Measurements from ENCODE around the gene KLHL2. TPM values are rescaled to one million over a fixed set of nuclear protein-coding genes. Genes with fewer than 3 reads are reported as not detected.

The KLHL2 gene
- total and polyA plus RNA-seq, 5 experiments from 2014 or later, result 3.5 to 23.7 (median 10.4) TPM

DNA sequence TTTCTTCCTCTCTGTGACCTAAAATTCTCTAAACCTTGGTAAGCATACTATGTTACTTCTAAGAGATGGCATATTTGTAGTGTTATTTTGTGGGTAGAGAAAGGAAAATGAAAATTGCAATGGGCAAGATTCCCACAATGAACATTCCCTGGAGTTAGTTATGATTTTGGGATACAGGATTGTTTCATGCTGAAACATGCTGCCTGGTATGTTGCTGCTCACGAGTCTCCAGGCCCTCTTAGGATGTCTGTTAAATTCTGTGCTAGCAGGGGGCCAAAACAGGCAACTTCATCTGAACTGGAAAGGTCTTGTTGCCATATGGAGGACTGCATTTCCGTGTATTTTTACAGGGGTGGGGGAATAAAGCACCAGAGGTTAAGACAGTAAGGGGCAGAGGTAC is 101.2 kb downstream of the KLHL2 start:
- Mint-ChIP-seq H3K4me3 (no peak overlapping the region), H3K27me3 (no peaks in the 10 kb centered on the region), H3K9me3 (no peaks in the 10 kb centered on the region), H3K4me1 (peaks cover 0 to 9% (median 3%) of the 10 kb centered on the region in 4 donors), H3K27ac (no peak overlapping the region), H3K36me3 (peaks cover 4 to 60% (median 21%) of the 10 kb centered on the region in 3 donors)
- POLR2A ChIA-PET, result no interaction called here
- ATAC-seq (no peak), DNase-seq (no peak)

DNA sequence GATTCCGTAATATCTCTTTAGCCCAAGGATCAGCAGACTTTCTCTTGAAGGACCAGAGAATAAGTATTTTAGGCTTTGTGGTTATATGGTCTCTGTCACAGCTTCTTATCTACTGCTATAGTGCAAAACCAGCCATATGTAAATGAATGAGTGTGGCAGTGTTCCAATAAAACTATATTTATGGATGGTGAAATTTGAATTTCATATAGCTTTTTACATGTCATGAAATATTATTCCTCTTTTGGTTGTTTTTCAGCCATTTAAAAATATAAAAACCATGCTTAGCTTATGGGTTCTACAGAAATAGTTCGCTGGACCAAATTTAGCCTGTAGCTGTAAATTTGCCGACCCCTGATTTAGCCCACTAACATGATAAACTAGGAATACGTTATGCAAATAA is 102.1 kb downstream of the KLHL2 start:
- Mint-ChIP-seq H3K4me1 (peaks cover 0 to 7% (median under 1%) of the 10 kb centered on the region in 4 donors), H3K4me3 (no peak overlapping the region), H3K27me3 (no peaks in the 10 kb centered on the region), H3K9me3 (no peaks in the 10 kb centered on the region), H3K36me3 (peaks cover 4 to 65% (median 28%) of the 10 kb centered on the region in 3 donors), H3K27ac (no peak overlapping the region)
- ATAC-seq (no peak), DNase-seq (no peak)
- POLR2A ChIA-PET, result no interaction called here

DNA sequence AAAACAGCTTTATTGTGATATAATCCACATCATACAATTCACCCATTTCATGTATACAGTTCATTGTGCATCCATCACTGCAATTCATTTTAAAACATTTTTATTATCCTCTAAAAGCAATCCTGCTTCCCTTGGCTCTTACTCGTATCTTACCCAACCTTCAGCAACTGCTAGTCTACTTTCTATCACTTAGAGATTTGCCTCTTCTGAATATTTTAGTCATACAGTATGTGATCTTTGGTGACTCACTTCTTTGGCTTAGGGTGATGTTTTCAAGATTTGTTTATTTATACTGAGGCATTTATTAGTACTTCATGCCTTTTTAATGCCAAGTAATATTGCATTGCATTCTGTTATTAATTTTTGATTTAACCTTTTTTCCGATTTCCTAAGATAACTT is 105.1 kb downstream of the KLHL2 start:
- Mint-ChIP-seq H3K9me3 (no peaks in the 10 kb centered on the region), H3K36me3 (peaks cover 4 to 68% (median 24%) of the 10 kb centered on the region in 3 donors), H3K27me3 (no peaks in the 10 kb centered on the region), H3K4me1 (peaks cover 0 to 4% (median 0%) of the 10 kb centered on the region in 4 donors), H3K27ac (no peak overlapping the region), H3K4me3 (no peak overlapping the region)
- ATAC-seq, result no peak
- DNase-seq, result no peak
- POLR2A ChIA-PET, result no interaction called here

DNA sequence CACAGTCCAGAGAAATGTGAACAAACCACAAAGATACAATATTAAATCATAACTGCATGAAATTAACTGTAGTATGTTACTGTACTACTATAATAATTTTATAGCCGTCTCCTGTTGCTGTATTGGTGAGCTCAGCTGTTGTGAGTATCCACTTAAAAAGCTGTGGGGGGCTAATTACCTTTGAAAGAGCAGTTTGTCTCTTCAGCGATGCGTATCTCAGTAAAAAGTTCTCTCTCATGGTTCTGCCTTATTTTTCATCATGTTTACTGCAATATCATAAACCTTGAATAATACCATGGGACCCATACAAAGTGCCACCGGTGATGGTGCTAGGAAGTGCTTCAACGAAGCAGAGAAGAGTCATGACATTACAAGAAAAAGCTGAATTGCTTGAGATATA is 111.7 kb downstream of the KLHL2 start:
- Mint-ChIP-seq H3K36me3 (peaks cover 0 to 47% (median 15%) of the 10 kb centered on the region in 3 donors), H3K27ac (no peak overlapping the region), H3K4me1 (peaks cover 0 to 5% (median 0%) of the 10 kb centered on the region in 4 donors), H3K4me3 (no peak overlapping the region), H3K9me3 (no peaks in the 10 kb centered on the region), H3K27me3 (no peaks in the 10 kb centered on the region)
- ATAC-seq (no peak), DNase-seq (no peak)
- POLR2A ChIA-PET, result interaction anchor here (0.7 kb wide), 1 partner anchor 206 kb away, joined by 3 read pairs; the partner anchor contains the start of gene TMEM192

DNA sequence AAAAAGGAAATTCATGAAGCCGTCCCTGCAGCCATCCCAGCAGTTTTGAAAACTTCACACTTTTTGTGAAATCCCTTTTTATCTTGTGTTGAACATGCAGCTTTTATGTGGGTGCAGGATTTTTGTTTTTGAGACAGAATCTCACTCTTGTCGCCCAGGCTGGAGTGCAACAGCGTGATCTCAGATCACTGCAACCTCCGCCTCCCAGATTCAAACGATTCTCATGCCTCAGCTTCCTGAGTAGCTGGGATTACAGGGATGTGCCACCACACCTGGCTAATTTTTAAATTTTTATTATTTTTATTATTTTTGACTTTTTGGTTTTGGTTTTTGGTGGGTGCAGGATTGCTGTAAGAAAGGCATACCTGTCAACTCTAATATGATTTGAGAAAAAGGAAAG is 112.1 kb downstream of the KLHL2 start:
- POLR2A ChIA-PET, result interaction anchor here (0.7 kb wide), 1 partner anchor 207 kb away, joined by 3 read pairs; the partner anchor contains the start of gene TMEM192
- no peaks in the 10 kb centered on the region for H3K9me3 Mint-ChIP-seq
- no peak for ATAC-seq

DNA sequence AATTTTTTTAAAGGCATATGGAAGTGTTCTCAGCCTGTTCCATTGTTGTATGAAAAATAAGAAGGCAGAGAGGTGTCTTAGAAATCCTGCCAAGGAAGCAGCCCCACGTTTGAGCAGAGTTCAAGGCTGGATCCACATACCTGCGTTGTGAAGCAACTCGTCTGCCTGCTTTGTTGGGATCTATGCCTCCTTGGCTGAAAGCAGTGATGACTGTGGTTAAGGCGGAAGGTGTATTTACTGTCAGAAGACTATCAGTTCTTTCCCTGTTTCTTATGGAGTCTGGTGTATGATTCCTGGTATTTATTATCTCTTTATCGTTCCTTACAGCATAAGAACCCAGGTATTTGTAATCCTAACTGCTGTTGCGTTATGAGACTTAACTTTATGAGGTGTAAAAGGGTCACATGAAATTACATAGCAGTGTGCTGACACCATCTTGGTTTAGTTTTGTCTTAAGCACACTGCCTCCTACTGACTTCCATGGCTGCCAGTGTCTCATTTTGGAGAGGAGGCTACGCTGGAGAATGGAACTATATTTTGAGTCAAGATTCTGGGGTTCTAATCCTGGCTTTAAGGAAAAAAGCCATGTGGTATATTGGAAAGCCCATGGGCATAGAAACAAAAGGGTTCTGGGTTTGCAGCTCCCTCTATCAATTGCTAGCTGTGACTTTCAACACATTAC is 117.0 kb downstream of the KLHL2 start:
- Mint-ChIP-seq H3K36me3 (peaks cover 0 to 18% (median 4%) of the 10 kb centered on the region in 3 donors), H3K27ac (peak overlapping the region in 2 of 10 donors; percentile 23 to 26), H3K4me1 (peaks cover 5 to 17% (median 11%) of the 10 kb centered on the region in 4 donors), H3K4me3 (peak overlapping the region in 1 of 10 donors; percentile 43), H3K27me3 (no peaks in the 10 kb centered on the region), H3K9me3 (no peaks in the 10 kb centered on the region)
- no peak for ATAC-seq
- no peak for DNase-seq
- POLR2A ChIA-PET, result interaction anchor here (1.5 kb wide), 1 partner anchor 193 kb away, joined by 4 read pairs; no protein-coding TSS in a partner anchor

More for the DNA sequence above, 112.1 kb downstream of the KLHL2 start:
- Mint-ChIP-seq H3K36me3 (peaks cover 0 to 42% (median 10%) of the 10 kb centered on the region in 3 donors), H3K27ac (no peak overlapping the region), H3K4me3 (no peak overlapping the region), H3K27me3 (no peaks in the 10 kb centered on the region), H3K4me1 (peaks cover 0 to 5% (median 0%) of the 10 kb centered on the region in 4 donors)
- no peak for DNase-seq

DNA sequence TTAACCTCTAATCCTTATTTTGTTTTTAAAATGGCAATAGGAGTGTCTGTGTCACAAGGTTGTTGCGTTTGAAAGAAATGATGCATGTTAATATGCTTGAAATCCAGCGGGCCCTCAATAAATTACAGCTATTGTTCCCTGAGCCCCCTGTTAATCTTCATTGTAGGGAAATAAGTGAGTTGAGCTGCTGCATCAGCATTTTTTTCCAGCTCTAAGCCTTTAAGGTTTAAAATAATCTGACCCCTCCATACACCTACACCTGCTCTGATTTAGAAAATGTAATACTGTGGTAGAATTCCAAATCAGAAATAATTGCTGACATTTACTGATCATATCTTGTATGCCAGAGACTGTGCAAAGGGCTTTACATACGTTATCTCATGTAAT is 117.5 kb downstream of the KLHL2 start:
- peaks cover 0 to 15% (median 4%) of the 10 kb centered on the region in 3 donors for H3K36me3 Mint-ChIP-seq
- POLR2A ChIA-PET, result interaction anchor here (1.5 kb wide), 1 partner anchor 194 kb away, joined by 4 read pairs; no protein-coding TSS in a partner anchor
- H3K9me3 Mint-ChIP-seq, result no peaks in the 10 kb centered on the region
- peak overlapping the region in 1 of 10 donors; percentile 68 for H3K27ac Mint-ChIP-seq
- no peak overlapping the region for H3K4me3 Mint-ChIP-seq
- H3K27me3 Mint-ChIP-seq, result no peaks in the 10 kb centered on the region
- ATAC-seq, result no peak
- no peak for DNase-seq
- peaks cover 8 to 21% (median 11%) of the 10 kb centered on the region in 4 donors for H3K4me1 Mint-ChIP-seq

DNA sequence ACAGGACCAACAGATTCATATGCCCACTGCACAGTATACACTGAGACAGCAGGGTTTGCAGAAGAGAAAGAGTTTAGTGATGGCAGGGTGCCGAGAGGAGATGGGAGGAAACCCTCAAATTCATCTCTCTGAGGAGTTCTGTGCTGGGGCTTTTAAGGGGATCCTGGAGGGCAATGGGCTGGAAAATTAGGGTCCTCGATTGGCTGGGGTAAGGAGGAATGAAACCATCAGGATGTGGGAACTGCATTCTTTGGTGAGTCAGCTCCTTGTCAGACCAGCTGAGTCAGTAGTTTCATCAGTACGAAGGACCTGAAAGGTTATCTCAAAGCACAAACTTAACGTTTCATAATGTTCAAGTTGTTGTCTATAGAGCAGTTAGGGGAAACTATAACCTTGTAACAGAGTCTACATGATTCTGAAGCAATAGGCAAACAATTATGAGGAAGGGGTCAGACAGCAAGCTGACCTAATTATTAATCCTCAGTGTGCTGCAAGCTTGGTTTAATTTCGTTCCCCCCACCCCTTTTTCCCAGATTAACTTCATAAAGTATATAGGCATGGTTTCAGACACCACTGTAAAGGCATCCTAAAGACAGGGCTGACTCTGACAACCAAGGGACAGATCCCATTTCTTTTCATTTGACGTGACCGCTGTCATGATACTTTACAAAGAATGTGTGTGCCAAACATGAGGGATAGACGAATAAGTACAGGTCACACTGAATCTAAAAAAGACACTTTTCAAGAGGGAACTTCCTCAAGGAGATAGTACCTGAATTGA is 118.6 kb downstream of the KLHL2 start:
- no peak for DNase-seq
- POLR2A ChIA-PET, result interaction anchor here (0.8 to 2.0 kb wide), 3 partner anchors 120 to 214 kb away, joined by 4 to 19 read pairs (median 4); partner anchors contain the start of gene TMEM192
- Mint-ChIP-seq H3K9me3 (no peaks in the 10 kb centered on the region), H3K27ac (peak overlapping the region in 6 of 10 donors; percentile 8 to 44 (median 28)), H3K4me3 (peak overlapping the region in 6 of 10 donors; percentile 26 to 67 (median 50)), H3K27me3 (no peaks in the 10 kb centered on the region), H3K36me3 (peaks cover 0 to 15% (median 6%) of the 10 kb centered on the region in 3 donors), H3K4me1 (peaks cover 14 to 29% (median 19%) of the 10 kb centered on the region in 4 donors)
- ATAC-seq, result no peak

DNA sequence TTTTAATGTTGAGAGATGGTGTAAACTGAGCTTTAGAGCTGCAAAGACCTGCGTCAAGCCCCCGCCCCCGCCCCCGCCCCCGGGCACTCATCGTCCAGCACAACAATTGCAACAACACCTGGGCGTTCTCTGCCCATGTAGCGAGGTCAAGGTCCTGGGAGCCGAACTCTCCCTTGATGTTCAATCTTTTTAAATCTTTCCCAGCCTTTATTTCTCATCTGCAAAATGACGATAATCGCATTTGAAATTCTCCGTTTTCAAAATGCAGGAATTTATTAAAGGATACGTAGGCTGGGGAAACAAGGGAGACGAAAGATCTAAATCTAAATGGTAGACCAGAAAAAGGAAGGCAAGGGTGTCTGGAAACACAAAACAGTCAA is 119.5 kb downstream of the KLHL2 start:
- Mint-ChIP-seq H3K9me3 (no peaks in the 10 kb centered on the region), H3K27me3 (no peaks in the 10 kb centered on the region), H3K4me3 (no peak overlapping the region), H3K27ac (no peak overlapping the region), H3K36me3 (peaks cover 0 to 18% (median 6%) of the 10 kb centered on the region in 3 donors), H3K4me1 (peaks cover 20 to 34% (median 28%) of the 10 kb centered on the region in 4 donors)
- ATAC-seq, result no peak
- POLR2A ChIA-PET, result interaction anchor here (0.9 to 2.0 kb wide), 5 partner anchors 17 to 215 kb away, joined by 3 to 19 read pairs (median 5); partner anchors contain the start of gene TMEM192
- peak in 2 of 10 donors; percentile 1 to 7 for DNase-seq

DNA sequence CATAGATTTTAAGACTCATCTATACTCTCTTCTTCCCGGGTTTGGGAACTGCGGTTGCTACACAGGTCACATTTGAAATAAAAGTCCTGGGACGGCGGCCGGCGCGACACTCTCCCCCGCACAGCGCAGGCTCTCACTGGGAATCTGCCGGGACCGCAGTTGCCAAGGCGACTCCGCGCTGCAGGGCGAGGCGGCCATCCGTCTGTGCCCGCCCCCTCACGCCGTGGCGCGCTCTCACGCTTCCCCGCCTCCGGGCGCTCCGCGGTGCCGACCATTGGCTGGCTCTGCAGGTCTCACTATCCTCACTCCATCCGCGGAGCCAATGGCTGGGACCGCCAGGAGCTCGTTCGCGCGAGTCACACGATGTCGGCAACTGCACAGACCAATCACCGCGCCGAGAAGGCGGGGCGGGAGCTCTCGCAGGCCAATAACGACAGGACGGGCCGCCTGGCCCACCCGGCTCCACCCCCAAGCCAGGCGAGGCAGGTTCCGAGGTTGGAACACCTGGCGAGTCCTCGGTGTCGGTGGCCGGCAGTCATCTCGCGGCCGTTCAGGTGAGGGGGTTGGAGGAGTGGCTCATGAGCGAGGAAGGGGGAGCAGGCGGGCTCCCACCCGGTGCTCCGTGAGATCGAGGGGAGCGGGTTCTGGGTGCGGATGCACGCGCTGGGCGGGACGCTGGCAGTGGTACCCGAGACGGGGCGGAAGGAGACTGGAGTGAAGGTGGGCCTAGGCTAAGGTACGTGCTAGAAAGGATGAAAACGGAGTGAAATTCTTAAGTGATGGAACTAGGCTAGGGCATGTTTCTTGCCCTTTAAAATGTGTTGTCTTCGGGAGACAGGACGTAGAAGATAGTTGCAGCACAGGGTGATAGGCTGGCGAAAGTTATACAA is 120.1 kb downstream of the KLHL2 start, which contains the start of gene MSMO1:
Gene MSMO1 (plus strand): TSS at position 459 of the 890 bp plus-strand sequence. CDS start 5,702 bp downstream, outside the sequence.
- Mint-ChIP-seq H3K9me3 (no peaks in the 10 kb centered on the region), H3K27me3 (no peaks in the 10 kb centered on the region), H3K36me3 (peaks cover 0 to 20% (median 2%) of the 10 kb centered on the region in 3 donors), H3K4me3 (no peak within 1 kb of the TSS), H3K27ac (no peak within 1 kb of the TSS), H3K4me1 (peaks cover 26 to 40% (median 34%) of the 10 kb centered on the region in 4 donors)
- ATAC-seq (peak; percentile 97), DNase-seq (peak; percentile 92 to 99 (median 98))
- POLR2A ChIA-PET, result interaction anchor here (0.6 to 2.0 kb wide), 9 partner anchors 16 to 372 kb away, joined by 3 to 19 read pairs (median 3); partner anchors contain the start of gene TMEM192

DNA sequence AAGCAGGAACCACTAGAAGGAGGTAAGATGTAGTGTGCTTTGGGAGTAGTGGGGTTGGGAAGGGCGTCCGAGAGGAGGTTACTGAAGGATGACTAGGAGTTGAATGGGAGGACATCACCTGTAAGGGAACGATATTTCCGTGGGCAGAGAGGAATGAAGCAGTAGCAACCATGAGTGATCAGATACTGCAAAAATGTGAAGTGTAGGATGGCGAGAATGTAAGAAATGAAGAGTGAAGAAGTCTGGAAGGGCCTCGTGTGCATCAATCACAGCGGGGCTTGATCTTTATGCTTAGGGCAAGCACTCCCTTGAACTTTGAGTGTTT is 120.7 kb downstream of the KLHL2 start:
- POLR2A ChIA-PET, result interaction anchor here (0.6 to 2.0 kb wide), 3 partner anchors 114 to 216 kb away, joined by 3 to 19 read pairs (median 3); partner anchors contain the start of gene TMEM192
- no peaks in the 10 kb centered on the region for H3K27me3 Mint-ChIP-seq
- no peaks in the 10 kb centered on the region for H3K9me3 Mint-ChIP-seq
- peaks cover 0 to 23% (median 2%) of the 10 kb centered on the region in 3 donors for H3K36me3 Mint-ChIP-seq
- H3K27ac Mint-ChIP-seq, result no peak overlapping the region
- H3K4me3 Mint-ChIP-seq, result no peak overlapping the region
- no peak for ATAC-seq
- peak in 1 of 10 donors; percentile 4 for DNase-seq
- peaks cover 29 to 46% (median 39%) of the 10 kb centered on the region in 4 donors for H3K4me1 Mint-ChIP-seq

DNA sequence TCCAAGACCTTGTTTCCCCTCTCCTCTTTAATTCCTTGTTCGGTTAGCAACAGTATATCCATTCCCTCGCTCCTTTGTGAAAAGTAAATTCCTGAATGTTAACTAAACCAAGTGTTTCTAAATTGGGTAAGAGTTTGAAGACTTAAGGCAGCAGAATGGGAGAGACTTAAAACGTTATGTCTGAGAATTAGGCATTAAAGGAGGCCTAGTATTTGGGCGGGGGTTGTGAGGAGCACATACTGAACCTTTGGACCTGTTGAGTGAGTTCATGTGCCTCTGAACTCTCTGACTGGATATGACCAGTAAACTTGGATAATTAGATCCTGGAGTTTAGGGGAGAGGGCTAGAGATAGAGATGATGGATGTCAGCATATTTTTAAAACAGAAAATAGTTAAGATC is 121.3 kb downstream of the KLHL2 start:
- DNase-seq (no peak), ATAC-seq (no peak)
- H3K9me3 Mint-ChIP-seq, result no peaks in the 10 kb centered on the region
- peaks cover 29 to 46% (median 39%) of the 10 kb centered on the region in 4 donors for H3K4me1 Mint-ChIP-seq
- H3K27ac Mint-ChIP-seq, result no peak overlapping the region
- H3K4me3 Mint-ChIP-seq, result no peak overlapping the region
- POLR2A ChIA-PET, result no interaction called here
- H3K36me3 Mint-ChIP-seq, result peaks cover 0 to 23% (median 2%) of the 10 kb centered on the region in 3 donors
- H3K27me3 Mint-ChIP-seq, result no peaks in the 10 kb centered on the region
